ENCODE measurements around the gene COQ3.

The COQ3 gene

DNA sequence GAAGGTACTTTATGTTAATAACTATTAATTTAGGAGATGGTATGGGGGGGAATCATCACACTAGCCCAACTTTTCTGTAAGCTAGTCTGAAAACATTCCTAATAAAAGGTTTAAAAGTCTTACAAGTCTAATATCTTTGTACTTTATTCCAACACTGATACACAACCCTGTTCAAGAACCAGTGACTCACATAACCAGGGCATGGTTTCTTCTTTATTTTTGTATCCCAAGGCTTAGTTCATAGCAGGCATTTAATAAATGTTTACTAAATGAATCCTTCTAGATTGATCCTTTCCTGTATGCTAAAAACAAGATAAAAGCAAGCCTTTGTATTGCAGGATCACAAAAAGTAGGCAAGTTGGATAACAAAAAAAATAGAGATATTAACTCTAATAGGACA is 21.5 kb upstream of the COQ3 start:
- H3K27me3 ChIP-seq (ENCODE audit: insufficient read depth, low read length): no peaks in the 10 kb centered on the region
- H3K4ac ChIP-seq (ENCODE audit: low read depth, low read length): no peak overlapping the region
- no peak overlapping the region for H4K8ac ChIP-seq (ENCODE audit: low read depth, low read length)
- no peaks in the 10 kb centered on the region for H3K9me3 ChIP-seq (ENCODE audit: insufficient read depth, low read depth, low read length)
- DNase-seq: no peak
- no peak overlapping the region for H3K4me3 ChIP-seq (ENCODE audit: low read depth, low read length)
- H2BK120ac ChIP-seq (ENCODE audit: insufficient read depth, low read length, poor library complexity): no peak overlapping the region
- no peak overlapping the region for H3K4me2 ChIP-seq (ENCODE audit: low read length)
- no peak overlapping the region for H4K91ac ChIP-seq (ENCODE audit: low read depth, low read length)
- no peak overlapping the region for H3K18ac ChIP-seq (ENCODE audit: low read length)
- no peak overlapping the region for H2AK5ac ChIP-seq (ENCODE audit: low read length)
- H3K14ac ChIP-seq (ENCODE audit: low read length): no peak overlapping the region
- no peak overlapping the region for H3K27ac ChIP-seq (ENCODE audit: low read depth, low read length)
- no peak overlapping the region for H2AFZ ChIP-seq (ENCODE audit: insufficient read depth, low read length, poor library complexity)
- H3K4me1 ChIP-seq (ENCODE audit: control insufficient read depth in 1 of 2, insufficient read depth in 2 of 2, low read length in 2 of 2): no peaks in the 10 kb centered on the region
- no peaks in the 10 kb centered on the region for H3K79me1 ChIP-seq (ENCODE audit: low read length)
- H2BK5ac ChIP-seq (ENCODE audit: low read depth, low read length, poor library complexity): no peak overlapping the region
- H3K9ac ChIP-seq (ENCODE audit: low read length): no peak overlapping the region
- peaks cover 4 to 7% of the 10 kb centered on the region in 2 experiments for H3K36me3 ChIP-seq (ENCODE audit: control insufficient read depth in 1 of 2, insufficient read depth in 2 of 2, low read length in 2 of 2)
- H2BK12ac ChIP-seq (ENCODE audit: low read length): no peak overlapping the region
- no peak overlapping the region for H4K12ac ChIP-seq (ENCODE audit: low read depth, low read length)
- H3K79me2 ChIP-seq (ENCODE audit: control insufficient read depth, insufficient read depth, low read length, poor library complexity): peaks cover 2% of the 10 kb centered on the region
- H3K23ac ChIP-seq (ENCODE audit: low read length): no peak overlapping the region

DNA sequence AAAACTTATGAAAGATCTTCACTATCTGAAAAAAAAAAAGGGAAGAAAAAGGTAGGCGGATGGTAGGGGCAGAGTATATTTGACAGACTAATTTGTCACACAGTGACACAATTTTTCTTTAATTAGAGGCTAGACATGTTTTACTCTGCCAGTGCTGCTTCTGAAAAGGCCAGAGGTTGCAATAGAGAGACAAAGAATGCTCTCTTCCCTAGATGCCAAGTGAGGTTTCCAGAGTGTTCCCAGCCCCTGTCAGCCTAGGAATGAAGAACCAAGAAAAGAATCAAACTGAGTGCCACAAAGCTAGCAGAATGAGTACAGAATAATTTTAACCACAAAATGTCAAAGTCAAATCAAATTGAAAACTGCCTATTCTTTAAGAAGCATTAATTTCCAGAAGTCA is 18.1 kb upstream of the COQ3 start:
- Histone ChIP-seq H3K4me1 (ENCODE audit: control insufficient read depth in 1 of 2, insufficient read depth in 2 of 2, low read length in 2 of 2) (no peaks in the 10 kb centered on the region), H2AFZ (ENCODE audit: insufficient read depth, low read length, poor library complexity) (no peak overlapping the region), H3K18ac (ENCODE audit: low read length) (no peak overlapping the region), H3K14ac (ENCODE audit: low read length) (no peak overlapping the region), H3K9me3 (ENCODE audit: insufficient read depth, low read depth, low read length) (no peaks in the 10 kb centered on the region), H3K79me2 (ENCODE audit: control insufficient read depth, insufficient read depth, low read length, poor library complexity) (no peaks in the 10 kb centered on the region), H3K4me3 (ENCODE audit: low read depth, low read length) (no peak overlapping the region), H2BK5ac (ENCODE audit: low read depth, low read length, poor library complexity) (no peak overlapping the region), H2AK5ac (ENCODE audit: low read length) (no peak overlapping the region), H3K9ac (ENCODE audit: low read length) (no peak overlapping the region), H3K27ac (ENCODE audit: low read depth, low read length) (no peak overlapping the region), H4K12ac (ENCODE audit: low read depth, low read length) (no peak overlapping the region), H3K4me2 (ENCODE audit: low read length) (no peak overlapping the region), H2BK120ac (ENCODE audit: insufficient read depth, low read length, poor library complexity) (no peak overlapping the region), H3K4ac (ENCODE audit: low read depth, low read length) (no peak overlapping the region), H4K91ac (ENCODE audit: low read depth, low read length) (no peak overlapping the region), H2BK12ac (ENCODE audit: low read length) (no peak overlapping the region), H4K8ac (ENCODE audit: low read depth, low read length) (no peak overlapping the region), H3K79me1 (ENCODE audit: low read length) (no peaks in the 10 kb centered on the region), H3K27me3 (ENCODE audit: insufficient read depth, low read length) (no peaks in the 10 kb centered on the region), H3K23ac (ENCODE audit: low read length) (no peak overlapping the region), H3K36me3 (ENCODE audit: control insufficient read depth in 1 of 2, insufficient read depth in 2 of 2, low read length in 2 of 2) (peaks cover 8 to 16% of the 10 kb centered on the region in 2 experiments)
- DNase-seq: no peak
- WGBS (ENCODE audit: extremely low coverage, insufficient coverage, insufficient read length): no CpG with 5 or more reads among the region's 1 CpG

DNA sequence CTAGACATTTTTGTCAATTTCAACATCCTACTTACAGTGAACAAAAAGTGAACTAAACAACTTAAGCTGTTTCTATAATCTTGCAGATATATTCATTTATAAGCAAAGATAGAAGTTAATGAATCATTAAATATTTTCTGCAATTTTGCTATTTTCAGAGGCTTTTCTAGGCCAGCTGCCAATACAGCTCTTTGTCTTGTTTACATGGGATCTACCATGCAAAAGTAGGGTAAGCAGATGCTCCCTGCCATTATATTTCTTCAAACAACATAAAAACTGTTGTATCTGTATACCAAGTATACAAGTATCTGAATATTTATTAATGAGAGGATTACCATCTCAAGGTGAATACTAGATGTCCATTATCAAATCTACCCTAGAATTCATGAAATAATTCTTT is 15.7 kb upstream of the COQ3 start:
- Histone ChIP-seq H3K4me1 (ENCODE audit: control insufficient read depth in 1 of 2, insufficient read depth in 2 of 2, low read length in 2 of 2) (no peaks in the 10 kb centered on the region), H2BK5ac (ENCODE audit: low read depth, low read length, poor library complexity) (no peak overlapping the region), H3K9me3 (ENCODE audit: insufficient read depth, low read depth, low read length) (no peaks in the 10 kb centered on the region), H2BK120ac (ENCODE audit: insufficient read depth, low read length, poor library complexity) (no peak overlapping the region), H3K14ac (ENCODE audit: low read length) (no peak overlapping the region), H3K36me3 (ENCODE audit: control insufficient read depth in 1 of 2, insufficient read depth in 2 of 2, low read length in 2 of 2) (peaks cover 20 to 29% of the 10 kb centered on the region in 2 experiments), H2BK12ac (ENCODE audit: low read length) (no peak overlapping the region), H3K4me3 (ENCODE audit: low read depth, low read length) (no peak overlapping the region), H4K12ac (ENCODE audit: low read depth, low read length) (no peak overlapping the region), H4K91ac (ENCODE audit: low read depth, low read length) (no peak overlapping the region), H3K23ac (ENCODE audit: low read length) (no peak overlapping the region), H3K79me1 (ENCODE audit: low read length) (no peaks in the 10 kb centered on the region), H3K27me3 (ENCODE audit: insufficient read depth, low read length) (no peaks in the 10 kb centered on the region), H2AK5ac (ENCODE audit: low read length) (no peak overlapping the region), H2AFZ (ENCODE audit: insufficient read depth, low read length, poor library complexity) (no peak overlapping the region), H3K79me2 (ENCODE audit: control insufficient read depth, insufficient read depth, low read length, poor library complexity) (no peaks in the 10 kb centered on the region), H3K4me2 (ENCODE audit: low read length) (no peak overlapping the region), H3K9ac (ENCODE audit: low read length) (no peak overlapping the region), H3K18ac (ENCODE audit: low read length) (no peak overlapping the region), H4K8ac (ENCODE audit: low read depth, low read length) (no peak overlapping the region), H3K27ac (ENCODE audit: low read depth, low read length) (no peak overlapping the region), H3K4ac (ENCODE audit: low read depth, low read length) (no peak overlapping the region)
- no peak for DNase-seq

DNA sequence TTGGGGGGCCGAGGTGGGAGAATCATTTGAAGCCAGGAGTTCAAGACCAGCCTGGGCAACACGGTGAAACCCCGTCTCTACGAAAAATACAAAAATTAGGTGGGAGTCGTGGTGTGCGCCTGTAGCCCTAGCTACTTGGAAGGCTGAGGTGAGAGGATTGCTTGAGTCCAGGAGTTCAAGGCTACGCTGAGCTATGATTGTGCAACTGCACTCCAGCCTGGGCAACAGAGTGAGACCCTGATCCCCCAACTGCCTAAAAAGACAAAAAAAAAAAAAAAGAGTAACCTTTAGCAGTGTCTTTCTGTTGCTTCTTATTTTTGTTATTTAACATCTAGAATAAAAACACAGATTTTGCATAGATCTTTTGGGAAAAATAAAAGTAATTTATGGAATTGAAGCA is 13.1 kb upstream of the COQ3 start:
- no peaks in the 10 kb centered on the region for H3K27me3 ChIP-seq (ENCODE audit: insufficient read depth, low read length)
- H3K4me1 ChIP-seq (ENCODE audit: control insufficient read depth in 1 of 2, insufficient read depth in 2 of 2, low read length in 2 of 2): no peaks in the 10 kb centered on the region
- H3K9ac ChIP-seq (ENCODE audit: low read length): no peak overlapping the region
- H4K91ac ChIP-seq (ENCODE audit: low read depth, low read length): no peak overlapping the region
- no peaks in the 10 kb centered on the region for H3K79me2 ChIP-seq (ENCODE audit: control insufficient read depth, insufficient read depth, low read length, poor library complexity)
- WGBS (ENCODE audit: extremely low coverage, insufficient coverage, insufficient read length): no CpG with 5 or more reads among the region's 7 CpGs
- H3K14ac ChIP-seq (ENCODE audit: low read length): no peak overlapping the region
- no peak overlapping the region for H2BK120ac ChIP-seq (ENCODE audit: insufficient read depth, low read length, poor library complexity)
- H3K79me1 ChIP-seq (ENCODE audit: low read length): no peaks in the 10 kb centered on the region
- no peak overlapping the region for H3K18ac ChIP-seq (ENCODE audit: low read length)
- no peak overlapping the region for H3K4ac ChIP-seq (ENCODE audit: low read depth, low read length)
- H3K4me3 ChIP-seq (ENCODE audit: low read depth, low read length): no peak overlapping the region
- H2BK12ac ChIP-seq (ENCODE audit: low read length): no peak overlapping the region
- no peak overlapping the region for H2AFZ ChIP-seq (ENCODE audit: insufficient read depth, low read length, poor library complexity)
- H3K27ac ChIP-seq (ENCODE audit: low read depth, low read length): no peak overlapping the region
- H2AK5ac ChIP-seq (ENCODE audit: low read length): no peak overlapping the region
- H3K4me2 ChIP-seq (ENCODE audit: low read length): no peak overlapping the region
- no peak overlapping the region for H2BK5ac ChIP-seq (ENCODE audit: low read depth, low read length, poor library complexity)
- H3K36me3 ChIP-seq (ENCODE audit: control insufficient read depth in 1 of 2, insufficient read depth in 2 of 2, low read length in 2 of 2): peaks cover 20 to 29% of the 10 kb centered on the region in 2 experiments
- H3K23ac ChIP-seq (ENCODE audit: low read length): no peak overlapping the region
- no peak for DNase-seq
- no peaks in the 10 kb centered on the region for H3K9me3 ChIP-seq (ENCODE audit: insufficient read depth, low read depth, low read length)
- no peak overlapping the region for H4K12ac ChIP-seq (ENCODE audit: low read depth, low read length)
- H4K8ac ChIP-seq (ENCODE audit: low read depth, low read length): no peak overlapping the region

DNA sequence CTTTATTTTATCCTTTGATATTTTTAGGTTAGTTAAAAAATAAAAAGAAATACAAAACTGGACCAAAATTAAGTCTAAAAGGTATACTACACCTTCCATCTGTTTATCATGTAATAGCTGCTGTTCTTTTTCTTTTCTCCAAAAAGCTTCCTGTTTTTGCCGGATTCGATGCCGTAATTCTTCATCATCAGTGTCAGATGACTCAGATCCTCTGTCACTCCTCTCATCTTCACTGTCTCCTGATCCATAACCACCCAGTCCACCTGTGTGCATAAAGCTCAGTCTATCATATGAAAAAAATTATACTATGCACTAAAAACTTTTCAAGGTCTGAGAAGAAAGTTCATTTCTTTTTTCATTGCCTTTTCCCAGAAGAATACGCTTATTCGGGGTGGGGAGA is 8.5 kb upstream of the COQ3 start:
- Histone ChIP-seq H3K14ac (ENCODE audit: low read length) (no peak overlapping the region), H3K18ac (ENCODE audit: low read length) (no peak overlapping the region), H4K12ac (ENCODE audit: low read depth, low read length) (no peak overlapping the region), H3K4me1 (ENCODE audit: control insufficient read depth in 1 of 2, insufficient read depth in 2 of 2, low read length in 2 of 2) (no peaks in the 10 kb centered on the region), H3K27ac (ENCODE audit: low read depth, low read length) (no peak overlapping the region), H2AK5ac (ENCODE audit: low read length) (no peak overlapping the region), H3K36me3 (ENCODE audit: control insufficient read depth in 1 of 2, insufficient read depth in 2 of 2, low read length in 2 of 2) (peaks cover 17 to 22% of the 10 kb centered on the region in 2 experiments), H4K91ac (ENCODE audit: low read depth, low read length) (no peak overlapping the region), H3K9me3 (ENCODE audit: insufficient read depth, low read depth, low read length) (no peaks in the 10 kb centered on the region), H2BK12ac (ENCODE audit: low read length) (no peak overlapping the region), H3K79me1 (ENCODE audit: low read length) (no peaks in the 10 kb centered on the region), H3K9ac (ENCODE audit: low read length) (no peak overlapping the region), H4K8ac (ENCODE audit: low read depth, low read length) (no peak overlapping the region), H3K27me3 (ENCODE audit: insufficient read depth, low read length) (no peaks in the 10 kb centered on the region), H2BK5ac (ENCODE audit: low read depth, low read length, poor library complexity) (no peak overlapping the region), H3K23ac (ENCODE audit: low read length) (no peak overlapping the region), H3K4me3 (ENCODE audit: low read depth, low read length) (no peak overlapping the region), H3K4me2 (ENCODE audit: low read length) (no peak overlapping the region), H3K4ac (ENCODE audit: low read depth, low read length) (no peak overlapping the region), H2AFZ (ENCODE audit: insufficient read depth, low read length, poor library complexity) (no peak overlapping the region), H3K79me2 (ENCODE audit: control insufficient read depth, insufficient read depth, low read length, poor library complexity) (no peaks in the 10 kb centered on the region), H2BK120ac (ENCODE audit: insufficient read depth, low read length, poor library complexity) (no peak overlapping the region)
- DNase-seq: no peak
- WGBS (ENCODE audit: extremely low coverage, insufficient coverage, insufficient read length): no CpG with 5 or more reads among the region's 5 CpGs
